Central memory CD4-positive, alpha-beta T cell (primary cell): ENCODE results near the gene ENOX1.

Source experiments
- DNase-seq: peaks from one replicate; pipeline ENCODE4 v3.0.0; 2022

Gene ENOX1

DNA sequence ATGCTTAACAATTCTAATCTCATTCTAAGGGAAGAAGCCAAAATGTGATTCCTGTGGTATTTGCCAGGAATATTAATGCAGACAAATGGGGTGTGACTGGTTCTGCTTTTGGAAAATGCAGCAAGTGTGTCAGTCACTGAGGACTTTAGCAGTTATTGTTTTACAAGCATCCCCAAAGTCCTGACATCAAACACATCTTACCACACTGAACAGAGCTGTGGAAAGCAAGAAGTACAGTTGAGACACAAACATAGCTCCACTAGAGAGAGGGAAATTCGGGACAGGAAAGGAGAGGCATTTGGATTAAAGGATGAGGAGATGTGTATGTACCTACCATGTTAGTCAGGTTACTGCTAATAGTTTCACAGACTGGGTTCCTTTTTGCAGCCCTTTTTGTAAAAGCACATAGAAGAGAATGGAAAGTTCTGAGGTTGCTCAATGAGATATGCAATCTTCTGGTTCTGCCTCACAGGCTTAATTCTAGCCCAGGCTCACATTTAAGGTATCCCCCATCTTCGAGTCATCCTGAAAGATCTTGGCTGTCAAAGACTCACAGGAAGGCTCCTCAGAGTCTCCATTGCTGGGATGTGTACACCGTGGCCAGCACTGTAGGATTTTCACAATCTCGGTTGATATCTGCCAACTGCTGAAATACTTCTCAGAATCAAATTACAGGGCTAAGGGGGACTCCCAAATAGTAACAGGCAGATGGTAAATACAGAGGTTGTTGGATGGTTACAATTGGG, 446.8 kb downstream of the ENOX1 start:
- no peak for DNase-seq

DNA sequence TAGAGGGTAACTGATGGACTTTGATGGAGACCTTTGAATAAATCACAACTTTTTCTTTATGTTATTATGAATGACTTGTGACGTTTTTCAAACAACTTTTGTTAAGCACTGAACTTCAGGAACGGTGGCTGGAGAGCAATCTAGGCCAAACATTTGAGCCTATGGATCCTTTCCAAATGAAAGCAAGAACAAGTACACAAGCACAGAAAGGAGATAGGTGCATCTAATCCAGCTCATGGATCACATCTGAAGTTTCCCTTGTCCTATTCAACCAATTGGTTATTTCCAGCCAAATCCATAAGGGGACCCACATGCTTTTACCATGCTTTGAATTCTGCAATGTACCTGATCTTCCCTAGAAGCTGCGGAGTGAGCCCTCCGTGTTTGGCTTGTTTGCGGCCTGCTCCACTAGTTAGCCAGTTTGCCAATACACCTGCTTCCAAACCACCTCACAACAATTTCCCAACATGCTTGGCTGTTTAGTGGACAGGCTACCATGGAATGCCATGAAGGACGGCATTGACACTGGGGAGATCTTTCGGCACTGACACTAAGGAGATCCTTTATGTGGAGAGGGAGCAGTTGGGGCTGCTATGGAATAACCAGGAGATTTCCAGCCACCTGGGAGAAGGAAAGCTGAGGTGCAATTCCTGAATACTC, 447.5 kb downstream of the ENOX1 start:
- no peak for DNase-seq

DNA sequence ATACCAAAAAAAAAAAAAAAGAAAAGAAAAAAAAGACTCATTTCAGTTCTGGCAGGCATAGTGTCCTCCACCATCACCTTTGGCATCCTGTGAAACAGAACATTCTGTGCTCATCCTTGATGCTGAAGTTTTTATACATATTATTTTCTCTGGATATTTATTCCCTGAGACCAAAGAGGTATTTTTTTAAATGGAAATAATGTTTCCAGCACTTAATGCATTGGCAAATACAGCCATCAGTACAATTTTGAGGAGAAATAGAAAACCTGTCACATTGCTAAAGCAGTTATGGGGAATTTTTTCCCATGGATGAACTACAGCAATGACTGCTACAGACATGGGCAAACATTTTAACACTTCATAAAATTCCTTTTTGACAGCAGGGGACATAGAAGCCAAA, 451.0 kb downstream of the ENOX1 start:
- DNase-seq, result no peak

DNA sequence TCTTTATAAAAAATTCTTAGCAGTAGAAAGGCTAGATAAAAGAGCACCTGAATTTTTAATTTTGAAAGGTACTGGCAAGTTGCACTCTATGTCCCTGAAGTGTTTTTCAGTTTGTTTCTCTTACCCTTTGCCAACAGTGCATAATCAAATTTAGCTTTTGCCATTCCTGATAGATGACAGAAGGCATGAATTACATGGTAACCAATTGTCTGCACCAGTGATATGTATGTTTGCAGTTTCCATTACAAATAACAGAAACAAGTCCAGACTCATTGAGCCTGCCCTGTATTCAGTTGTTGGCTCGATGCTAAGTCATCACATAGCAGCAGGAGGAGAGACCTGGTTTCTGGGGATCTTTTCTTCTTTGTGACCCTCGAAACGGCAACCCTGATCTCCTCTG, 453.6 kb downstream of the ENOX1 start:
- DNase-seq, result no peak

DNA sequence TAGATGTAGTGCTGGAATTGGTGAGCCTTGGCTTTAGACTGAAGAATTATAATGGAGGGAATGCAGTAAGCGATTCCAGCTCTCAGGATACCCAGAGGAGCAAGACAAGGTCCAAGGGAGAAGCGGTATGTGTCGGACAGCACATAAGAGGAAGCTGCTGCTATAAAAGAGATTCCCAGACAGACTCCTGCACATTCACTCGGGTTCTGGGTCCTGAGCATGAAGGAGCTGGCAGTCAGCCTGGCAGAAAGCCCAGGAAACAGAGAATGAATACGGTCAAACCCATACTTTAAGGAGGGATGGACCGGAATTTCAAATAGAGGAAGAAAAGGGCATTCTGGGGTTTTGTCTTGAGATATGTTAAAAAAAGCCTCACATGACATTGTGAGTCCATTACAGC, 455.1 kb downstream of the ENOX1 start:
- DNase-seq, result no peak

DNA sequence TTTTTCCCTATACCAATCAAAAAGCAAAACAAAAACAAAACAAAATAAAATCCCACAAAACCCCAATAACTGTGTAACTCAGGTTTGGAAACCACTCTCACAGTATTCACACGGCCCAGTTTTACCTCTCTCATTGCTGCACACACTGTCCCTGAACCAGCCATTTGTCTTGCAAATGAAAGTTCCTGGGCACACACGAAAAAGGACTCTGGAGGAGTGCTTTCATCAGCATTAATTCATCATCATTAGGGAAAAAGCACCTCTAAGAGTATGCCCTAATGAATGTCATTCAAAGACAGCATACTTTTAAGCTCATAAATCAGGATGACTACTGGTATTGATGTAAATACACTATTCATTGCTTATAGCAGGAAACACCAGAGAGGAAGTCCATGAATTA, 457.1 kb downstream of the ENOX1 start:
- no peak for DNase-seq

DNA sequence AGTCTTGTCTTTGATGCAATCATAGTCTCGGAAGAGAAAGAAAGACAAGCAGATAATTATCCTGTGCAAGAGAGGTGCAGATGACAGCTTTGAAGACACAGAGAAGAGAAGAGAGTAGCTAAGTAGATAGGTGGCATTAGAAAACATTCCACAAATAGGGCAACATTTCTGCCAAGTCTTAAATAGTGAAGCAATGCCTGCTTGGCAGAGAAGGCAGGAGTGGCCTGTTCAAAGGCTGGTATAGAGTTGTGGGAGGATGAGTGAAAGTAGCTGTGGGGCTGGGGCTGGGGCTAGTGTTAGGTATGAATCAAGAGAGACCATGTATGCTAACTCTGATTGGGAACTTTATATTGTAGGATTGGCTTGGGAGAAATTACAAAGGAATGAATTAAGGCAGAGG, 457.9 kb downstream of the ENOX1 start:
- DNase-seq, result no peak

DNA sequence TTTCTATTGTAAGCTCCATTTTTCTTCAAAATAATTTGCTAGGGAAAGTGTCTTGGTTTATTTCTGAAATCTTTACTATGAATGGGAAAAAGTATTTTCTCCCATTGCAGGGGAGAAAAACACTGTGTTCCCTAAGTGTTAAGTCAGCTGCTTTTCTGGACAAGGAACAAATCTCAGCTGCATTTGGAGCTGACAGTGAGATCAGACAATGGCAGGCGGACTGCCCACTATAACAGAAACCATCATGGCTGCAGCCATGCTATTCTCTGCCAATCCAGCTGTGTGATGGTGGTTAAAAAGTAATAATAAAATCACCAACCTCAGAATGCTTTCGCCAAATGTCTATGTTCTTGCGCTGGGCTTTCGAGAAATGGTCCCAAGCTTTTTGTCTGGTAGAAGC, 460.7 kb downstream of the ENOX1 start:
- no peak for DNase-seq

DNA sequence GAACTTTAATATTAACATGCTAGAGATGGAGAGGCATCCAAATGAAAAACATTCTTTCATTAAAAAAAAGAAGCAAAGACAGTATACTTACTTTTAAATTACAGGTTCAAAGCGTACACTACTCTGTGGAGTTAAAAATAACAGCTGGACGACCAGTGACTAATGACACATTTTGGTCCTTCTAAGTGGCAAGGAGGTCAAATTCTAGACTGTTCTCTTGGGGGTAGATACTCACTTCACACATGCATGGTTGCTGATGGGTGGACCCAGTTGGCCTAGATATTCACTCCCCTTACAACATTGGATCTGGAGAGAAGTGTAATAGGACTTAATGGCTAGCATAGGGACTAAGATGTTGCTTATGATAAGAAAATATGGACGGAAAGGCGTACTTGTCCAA, 461.1 kb downstream of the ENOX1 start:
- DNase-seq, result no peak

DNA sequence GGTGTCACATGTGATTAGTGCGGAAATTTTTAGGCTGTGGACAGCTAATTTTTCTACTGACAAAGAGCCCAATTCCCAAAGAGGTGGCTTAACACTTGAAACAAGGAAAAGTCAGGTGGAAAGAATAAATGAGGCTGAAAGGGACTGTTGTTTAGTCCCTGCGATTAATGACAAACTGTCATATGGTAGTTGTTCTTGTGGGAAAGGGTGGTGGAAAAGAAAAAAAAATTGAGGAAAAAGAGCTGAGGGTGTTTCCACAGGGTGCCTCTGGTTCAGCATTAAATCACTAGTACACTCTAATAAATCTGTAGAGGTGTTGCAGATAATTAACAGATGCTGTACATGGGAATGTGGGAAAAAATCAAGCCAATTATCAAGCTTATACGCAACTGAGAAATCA, 462.6 kb downstream of the ENOX1 start:
- no peak for DNase-seq

DNA sequence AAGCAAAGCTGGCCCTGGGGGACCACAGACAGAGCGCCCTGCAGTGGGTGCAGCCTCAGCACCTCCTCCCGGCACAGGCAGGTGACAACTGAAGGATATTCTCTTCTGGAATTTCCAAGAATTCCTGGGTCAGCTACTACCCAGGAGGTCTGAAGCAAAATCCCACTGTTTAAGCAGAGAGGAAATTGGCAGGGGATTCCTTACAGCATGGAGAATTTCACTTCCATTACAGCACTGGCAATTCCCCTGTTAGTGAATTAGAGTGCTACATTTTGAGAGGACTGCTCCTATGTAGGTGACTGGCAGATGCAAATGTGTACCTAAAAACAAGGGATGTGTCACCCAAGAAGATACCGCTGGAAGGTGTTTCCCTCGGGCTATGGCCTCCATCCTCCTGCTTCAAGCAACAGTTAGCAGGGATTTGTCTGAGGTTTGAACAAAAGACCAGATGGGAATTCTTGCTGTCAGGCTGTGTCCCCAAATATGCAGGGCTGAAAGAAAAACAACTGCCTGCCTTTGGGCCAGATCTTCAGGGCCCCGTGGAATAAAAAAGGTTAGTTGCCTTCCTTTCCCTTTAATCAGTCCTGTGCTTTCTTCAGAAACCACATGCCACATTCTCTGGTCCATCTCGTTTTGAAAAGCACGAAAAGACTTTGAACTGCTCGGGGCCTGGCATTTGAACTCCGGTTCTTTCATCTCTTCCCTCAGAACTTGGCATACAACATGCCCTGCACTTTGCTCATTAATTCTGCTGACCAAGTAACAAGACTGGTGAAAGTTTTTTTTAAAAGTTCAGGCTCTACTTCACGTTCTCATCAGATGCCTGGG, 466.9 kb downstream of the ENOX1 start:
- no peak for DNase-seq

DNA sequence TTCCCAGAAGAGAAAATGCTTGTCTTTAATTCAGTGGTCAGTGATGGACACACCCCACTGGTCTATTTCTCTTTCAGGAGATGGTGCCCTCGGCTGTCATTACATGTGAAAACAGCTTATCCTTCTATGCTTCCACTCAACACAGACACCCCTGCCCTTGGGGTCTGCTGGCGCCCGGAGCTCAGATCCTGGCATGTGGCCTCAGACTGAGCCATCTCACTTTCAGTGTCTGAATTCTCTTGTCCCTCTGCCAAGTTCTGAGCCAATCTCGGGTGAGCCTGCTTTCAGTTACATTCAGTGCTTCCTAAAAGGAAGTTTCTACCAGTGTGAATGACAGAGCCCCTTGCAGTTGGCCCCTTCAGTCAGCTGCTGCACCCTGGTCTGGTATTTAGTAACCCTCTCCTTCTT, 469.8 kb downstream of the ENOX1 start:
- no peak for DNase-seq

DNA sequence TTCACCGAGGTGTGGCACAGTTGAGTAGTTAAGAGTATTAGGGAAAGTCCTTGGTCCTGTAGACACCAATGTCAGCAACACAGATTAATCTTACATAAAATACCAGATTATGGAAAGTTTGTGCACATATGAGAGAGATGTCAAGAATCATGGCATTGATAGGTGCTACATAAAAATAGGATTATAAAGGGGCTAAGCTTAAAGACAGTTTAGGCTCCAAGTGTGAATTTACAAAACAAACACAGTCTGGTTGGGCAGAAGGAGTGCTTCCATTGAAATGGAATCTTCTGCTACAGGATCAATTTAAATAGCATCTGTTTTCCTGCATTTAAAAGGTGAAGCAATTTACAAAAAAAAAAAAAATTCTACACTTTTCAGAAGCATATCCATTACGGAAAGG, 470.5 kb downstream of the ENOX1 start:
- DNase-seq, result no peak

DNA sequence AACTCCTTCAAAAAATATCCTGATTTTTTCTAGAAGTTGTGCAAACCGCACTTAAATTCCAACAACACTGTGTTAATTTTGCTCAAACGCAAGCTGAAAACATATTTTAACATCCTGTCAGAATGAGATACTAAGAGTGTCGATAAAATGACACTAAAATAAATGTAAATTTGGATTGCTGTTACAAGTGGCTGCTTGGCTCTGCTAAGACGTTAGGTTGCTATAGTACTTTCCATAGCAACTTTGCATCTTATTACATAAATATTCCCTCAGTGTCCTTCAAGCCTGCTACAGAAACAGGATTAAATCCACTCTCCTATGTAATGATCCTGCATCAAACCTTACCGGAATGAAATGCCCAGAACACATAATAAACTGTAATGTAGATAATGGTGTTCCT, 471.2 kb downstream of the ENOX1 start:
- DNase-seq, result no peak

DNA sequence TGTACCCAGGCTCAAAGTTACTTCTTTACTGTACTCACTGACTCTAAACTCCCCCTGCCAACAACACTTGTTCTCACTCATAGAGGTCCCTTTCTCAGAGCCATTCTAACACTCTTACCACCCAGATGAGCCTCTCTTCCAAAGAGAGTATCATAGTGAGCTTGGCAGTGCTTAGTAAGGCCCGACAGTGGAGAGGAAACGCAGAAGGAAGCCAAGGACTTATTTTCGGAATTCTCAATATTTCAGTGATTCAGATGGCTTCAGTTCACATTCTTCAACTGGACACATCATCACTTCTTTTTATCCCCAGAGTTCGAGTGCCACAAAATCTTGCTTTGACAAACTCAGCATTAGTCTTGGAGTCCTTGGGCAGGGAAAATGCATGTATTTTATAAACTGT, 477.5 kb downstream of the ENOX1 start:
- DNase-seq, result no peak

DNA sequence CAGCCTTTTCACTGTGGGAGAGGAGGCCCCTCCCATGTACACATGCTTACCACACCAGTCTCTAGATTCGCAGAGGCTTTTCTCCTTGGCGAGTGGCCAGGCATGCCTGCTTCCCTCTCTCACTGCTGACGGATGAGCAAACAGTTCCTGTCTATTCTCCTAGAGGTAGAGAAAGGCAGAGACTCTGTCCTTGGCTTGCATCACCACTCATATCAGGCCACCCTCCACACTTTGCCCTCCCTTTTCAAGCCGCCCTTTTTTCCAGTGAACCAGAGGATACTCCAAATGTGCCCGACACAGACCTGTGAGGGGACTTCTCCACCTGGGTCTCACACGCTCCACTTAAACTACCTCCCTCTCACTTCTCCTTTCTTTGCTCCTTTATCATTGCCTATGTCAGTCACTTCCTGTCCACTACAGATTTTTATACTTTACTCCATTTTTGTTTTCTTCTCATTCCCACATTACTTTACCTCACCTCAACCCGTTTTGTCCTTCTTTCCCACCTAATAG, 478.8 kb downstream of the ENOX1 start:
- DNase-seq, result no peak

DNA sequence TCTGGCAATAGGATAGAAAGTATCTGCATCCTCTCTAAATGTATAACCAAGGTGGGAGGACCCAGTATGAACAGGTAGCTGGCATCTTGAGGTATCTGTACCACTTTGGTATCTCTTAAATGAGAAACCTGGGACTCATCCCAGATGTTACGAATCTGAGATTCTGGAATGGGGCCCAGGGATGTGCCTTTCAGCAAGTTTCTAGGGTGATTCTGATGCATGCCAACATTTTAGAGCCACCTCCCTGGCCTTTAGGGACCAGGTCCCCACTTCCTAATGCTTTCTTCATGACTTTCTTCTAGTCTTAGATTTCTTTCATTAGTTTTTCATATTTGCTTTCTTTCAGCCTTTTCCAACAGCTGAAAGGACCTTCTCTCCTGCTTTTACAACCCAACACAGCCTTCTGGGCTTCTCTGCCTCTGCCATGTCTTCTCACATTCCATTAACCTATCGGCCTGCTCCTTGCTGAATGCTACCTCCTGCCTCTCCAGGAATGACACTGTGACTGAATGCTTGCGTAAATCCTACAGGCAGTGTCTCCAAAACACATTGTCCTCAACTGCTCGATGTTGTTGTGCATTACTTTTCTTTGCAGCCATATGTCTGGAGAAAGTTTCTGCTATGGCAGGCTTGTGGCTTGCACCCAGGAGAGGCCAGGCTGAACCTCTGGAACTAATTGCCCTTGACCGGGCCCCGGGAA, 479.4 kb downstream of the ENOX1 start:
- DNase-seq, result no peak

DNA sequence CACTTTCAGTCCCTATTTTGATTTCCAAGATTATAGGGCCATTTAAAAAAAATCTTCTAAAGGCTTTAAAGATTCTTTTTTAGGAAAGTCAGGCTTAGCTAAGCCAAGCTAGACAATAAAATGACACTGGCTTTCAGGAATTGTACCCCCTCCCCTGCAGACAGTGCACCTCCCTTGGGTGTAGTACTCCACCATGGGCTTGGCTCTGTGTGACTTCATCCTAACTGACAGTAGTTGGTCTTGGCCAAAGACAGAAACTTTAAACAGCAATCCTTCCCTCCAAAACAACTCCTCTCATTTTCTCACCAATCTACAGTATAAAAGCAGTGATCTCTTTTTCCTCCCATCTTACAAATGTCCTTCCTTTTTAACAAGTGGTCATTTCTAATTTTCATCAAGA, 480.4 kb downstream of the ENOX1 start:
- DNase-seq, result no peak

DNA sequence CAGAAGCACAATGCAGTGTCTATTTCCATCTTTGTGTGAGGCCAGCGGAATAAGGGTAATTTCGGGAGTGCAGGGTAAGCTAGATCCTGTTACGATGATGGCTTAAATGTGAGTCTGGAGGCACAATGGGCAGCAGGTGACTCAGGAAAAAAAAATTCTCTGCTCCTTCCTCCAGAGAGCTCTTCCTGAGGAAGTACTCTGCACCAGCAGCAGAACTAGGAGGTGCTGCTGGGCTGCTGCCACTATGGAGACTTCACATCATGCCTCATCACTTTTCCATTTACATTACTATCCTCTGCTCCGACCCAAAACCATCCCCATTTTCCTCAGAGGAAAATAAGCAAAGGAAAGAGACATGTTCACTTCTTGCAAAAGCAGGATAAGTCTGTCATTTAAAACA, 481.4 kb downstream of the ENOX1 start:
- no peak for DNase-seq

DNA sequence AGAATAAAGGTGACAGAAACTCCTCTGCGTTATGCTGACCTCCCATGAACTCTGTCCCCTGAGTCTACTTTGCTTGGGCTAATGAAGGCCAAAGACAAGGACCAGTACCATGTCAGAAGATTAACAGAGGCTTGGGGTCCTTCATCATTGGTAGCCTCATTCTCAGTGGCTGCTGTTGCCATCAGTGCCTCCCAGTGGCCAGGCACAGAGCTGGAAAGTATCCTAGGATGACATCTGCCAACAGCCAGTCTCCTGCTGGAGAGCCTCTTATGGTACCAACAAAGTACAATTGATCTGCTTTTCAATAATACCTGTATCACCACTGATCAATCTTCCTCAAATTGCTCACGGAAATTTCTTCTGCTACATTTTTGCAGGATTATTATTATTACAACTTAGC, 481.8 kb downstream of the ENOX1 start:
- no peak for DNase-seq

DNA sequence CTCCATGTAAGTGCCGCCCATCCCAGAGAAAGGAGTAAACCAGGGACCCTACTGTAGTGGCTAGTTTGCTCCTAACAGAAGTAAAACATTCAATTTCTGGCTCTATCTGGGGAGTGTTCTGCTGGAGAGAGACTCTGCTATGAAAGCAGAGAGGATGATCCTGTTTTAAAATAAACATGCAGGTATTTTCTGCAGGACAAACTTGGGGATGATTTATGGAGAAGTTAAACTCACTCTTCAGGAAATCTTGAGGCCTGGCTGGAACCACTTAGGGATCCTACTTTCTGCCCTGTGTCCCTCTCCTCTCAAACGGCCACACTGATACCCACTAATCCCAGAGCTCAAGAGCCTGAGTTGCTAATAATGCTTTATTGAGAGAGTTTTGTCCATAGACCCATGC, 482.3 kb downstream of the ENOX1 start:
- no peak for DNase-seq

DNA sequence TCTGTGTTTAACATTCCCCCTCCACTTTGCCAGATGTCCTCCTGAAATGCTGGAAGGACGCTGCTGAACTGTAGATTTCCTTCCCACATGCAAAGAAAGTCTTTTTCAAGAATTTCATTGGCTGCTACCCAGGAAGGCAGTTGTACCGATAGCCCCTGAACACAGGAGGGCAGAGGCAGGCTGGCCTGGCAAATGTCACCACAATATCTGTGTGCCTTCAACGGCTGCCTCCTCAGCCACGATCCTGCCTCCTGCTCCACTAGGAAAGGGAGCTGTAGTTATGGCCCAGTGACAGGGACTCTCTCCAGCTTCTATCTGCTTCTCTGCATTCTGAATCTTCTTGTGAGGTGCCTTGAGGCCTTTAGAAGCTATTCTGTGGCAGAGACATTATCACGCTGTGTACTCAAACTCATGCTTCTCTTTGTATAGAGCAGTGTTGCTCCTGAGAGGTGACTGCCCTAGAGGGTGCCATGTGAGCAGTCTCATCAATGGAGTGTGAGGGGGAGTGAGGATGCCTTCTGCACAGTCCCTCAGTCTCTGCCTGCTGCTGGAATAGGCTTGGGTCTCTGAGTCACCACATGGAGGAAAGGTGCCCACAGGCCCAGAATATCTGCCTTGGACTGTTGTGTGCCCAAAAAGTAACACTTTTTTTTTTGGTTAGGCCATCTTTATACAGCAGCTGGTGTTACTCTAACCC, 483.6 kb downstream of the ENOX1 start:
- no peak for DNase-seq
